Stimulated activated CD8-positive, alpha-beta memory T cell treated with anti-CD3 and anti-CD28 coated beads, Interleukin-4, amount 100 ng/mL, for 24 hours (primary cell): Measurements from ENCODE around the gene SRMS.
A peak's percentile ranks its signal among the peaks of the same experiment; 100 is the strongest.

ENCODE experiments used
- DNase-seq: peaks from one replicate; pipeline ENCODE4 v3.0.0-alpha.2; 2020; ENCODE audit warnings: low read depth

Gene SRMS

DNA sequence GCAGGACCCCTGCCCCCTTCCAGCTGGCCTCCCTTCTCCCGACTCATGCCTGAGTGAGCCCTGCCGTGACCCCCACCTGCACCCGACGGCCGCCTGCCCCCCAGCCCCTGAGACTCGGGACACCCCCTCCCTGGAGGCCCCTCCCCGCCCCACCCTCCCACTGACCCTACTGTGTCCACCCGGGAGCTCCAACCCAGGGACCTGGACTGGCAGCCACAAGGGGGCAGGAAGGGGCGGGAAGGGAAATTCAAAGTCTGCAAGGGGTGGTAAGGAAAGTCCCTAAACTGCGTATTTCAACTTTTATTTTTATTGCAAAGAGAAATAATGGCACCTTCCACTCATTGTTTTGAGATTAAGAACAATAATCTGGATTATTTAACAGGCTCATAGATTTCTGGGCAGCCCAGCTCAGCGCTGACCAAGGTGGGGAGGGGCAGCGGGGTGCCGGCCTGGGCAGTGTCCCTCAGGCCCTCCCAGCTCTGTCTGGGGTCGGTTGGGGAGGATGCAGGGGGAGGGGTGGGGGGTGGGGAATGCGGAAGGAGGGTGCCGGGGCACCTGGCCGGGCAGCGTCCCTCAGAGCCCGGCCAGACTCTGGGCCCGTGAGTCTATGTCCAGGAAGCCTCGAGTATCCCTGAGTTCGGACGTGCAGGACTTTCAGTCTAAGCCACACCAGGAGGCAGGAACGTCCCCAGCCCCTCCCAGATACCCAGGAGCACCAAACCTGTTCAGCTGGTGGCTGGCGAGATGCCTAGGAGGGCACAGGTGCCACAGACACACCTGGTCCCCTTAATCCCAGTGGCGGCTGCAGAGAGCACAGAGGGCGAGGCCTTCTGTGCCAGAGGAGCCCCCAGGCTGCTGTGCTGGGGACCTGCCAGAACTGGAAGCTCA, 9.1 kb downstream of the SRMS start:
- no peak for DNase-seq

GRCh38 chr20:63537525-63538203, 9.9 kb downstream of the SRMS start:
- DNase-seq, result peak; percentile 89

GRCh38 chr20:63536997-63537524, 10.5 kb downstream of the SRMS start, which contains the start of gene PTK6:
Gene PTK6, minus strand, starts transcription at chr20:63537376. Its CDS starts 62 bp downstream, at chr20:63537314.
- DNase-seq, result no peak

GRCh38 chr20:63536241-63536977, 11.1 kb downstream of the SRMS start:
- DNase-seq, result no peak

DNA sequence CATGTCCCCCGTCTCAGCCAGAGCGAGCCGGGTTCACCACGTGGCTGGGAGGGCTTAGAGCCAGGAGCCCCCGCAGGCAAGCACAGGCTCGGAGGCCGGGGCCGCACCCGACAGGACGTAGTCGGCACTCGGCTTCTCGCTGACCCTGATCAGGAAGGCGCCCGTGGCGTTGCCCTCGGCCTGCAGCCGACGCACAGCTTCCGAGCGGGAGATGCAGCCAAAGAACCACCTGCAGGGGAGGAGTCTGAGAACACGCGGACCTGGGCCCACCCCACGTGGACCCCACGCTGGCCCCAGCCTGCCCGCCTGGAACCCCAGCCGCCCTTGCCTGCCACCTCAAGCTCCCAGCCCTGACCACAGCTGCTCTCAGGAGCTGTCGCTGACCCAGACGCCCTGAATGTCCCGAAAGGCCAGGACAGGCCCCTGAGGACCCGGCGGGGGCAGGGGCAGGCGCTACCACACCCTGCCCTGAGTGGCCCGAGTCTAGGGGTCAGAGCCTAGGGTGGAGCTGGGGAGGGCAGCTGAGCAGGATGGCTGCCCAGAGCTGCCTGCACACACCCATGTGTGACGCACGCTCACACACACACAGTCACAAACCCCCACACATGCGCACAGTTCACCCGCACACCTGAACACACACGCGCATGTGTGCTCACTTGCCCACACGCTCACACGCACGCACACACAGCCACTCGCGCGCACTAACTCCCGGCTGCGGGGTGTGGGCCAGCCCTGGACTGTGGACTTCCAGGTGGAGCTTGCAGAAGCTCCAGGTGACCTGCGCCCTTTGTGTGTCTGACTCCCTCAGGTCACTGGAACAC, 12.5 kb downstream of the SRMS start:
- no peak for DNase-seq

DNA sequence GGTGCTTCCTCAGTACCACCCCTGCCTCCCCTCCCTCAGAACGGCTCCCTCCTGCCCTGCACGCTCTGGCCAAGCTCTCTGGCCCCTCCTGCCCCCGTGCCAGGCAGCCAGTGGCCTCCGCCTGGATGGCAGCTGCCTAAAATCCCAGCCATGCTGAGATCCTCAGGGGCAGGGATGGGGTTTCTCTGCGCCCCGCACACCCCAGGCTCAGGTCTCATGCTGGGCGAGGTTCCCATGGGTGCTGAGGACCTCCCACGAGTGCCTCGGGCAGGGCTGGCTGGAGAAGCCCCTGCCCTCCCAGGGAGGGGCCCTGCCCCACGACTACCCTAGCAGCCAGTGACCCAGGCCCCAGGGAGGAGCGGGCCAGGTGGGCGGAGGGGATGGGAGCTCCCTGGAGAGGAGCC, 13.1 kb downstream of the SRMS start:
- no peak for DNase-seq

- no peak for DNase-seq
Observed at GRCh38 chr20:63533871-63534393, 13.6 kb downstream of the SRMS start.

DNA sequence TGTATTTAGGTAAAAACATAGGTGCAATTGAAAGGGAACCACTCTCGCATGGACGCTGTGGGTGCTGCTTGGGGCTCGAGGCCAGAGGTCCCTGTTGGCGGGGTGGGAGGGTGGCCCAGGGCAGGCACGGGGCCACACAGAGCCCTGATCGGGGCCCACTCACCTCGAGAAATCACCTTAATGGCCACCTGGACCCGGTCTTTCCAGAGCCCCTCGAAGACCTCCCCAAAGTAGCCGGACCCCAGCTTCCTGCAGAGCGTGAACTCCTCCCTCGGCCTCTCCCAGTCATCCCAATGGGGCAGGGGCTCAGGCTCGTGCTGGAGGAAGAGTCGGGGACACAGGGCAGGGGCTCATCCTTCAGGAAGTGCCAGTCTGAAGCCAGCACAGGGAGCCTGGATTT, 14.2 kb downstream of the SRMS start:
- no peak for DNase-seq

- no peak for DNase-seq
Observed at GRCh38 chr20:63532449-63532971, 15.0 kb downstream of the SRMS start.

DNA sequence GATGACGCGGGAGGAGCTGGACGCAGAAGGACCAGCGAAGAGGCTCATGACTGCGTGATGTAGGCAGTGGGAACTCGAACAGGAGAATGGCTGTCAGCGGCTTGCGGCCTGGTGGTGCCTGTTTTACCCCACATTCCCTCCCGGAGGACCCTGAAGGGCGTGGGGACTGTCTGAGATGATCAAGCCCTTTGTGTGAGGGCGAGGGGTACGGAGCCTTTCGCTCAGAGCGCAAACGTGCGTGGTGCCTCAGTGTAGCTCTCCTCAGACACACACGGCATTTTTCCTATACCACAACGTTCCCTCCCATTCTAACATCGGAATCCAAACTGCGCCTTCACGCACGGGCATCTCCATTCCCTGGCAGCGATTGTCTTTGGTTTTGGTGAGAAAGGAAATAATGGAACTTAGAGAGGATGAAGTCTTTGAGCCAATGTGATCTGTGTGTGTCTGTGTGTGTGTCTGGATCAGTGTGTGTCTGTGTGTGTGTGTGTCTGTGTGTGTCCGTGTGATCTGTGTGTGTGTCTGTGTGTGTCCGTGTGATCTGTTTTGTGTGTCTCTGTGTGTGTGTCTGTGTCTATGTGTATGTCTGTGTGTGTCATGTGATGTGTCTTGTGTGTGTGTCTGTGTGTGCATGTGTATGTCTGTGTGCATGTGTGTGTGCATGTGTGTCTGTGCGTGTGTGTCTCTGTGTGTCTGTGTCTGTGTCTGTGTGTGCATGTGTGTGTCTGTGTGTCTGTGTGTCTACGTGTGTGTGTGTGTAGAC, 15.7 kb downstream of the SRMS start:
- DNase-seq, result no peak

GRCh38 chr20:63530788-63531160, 16.8 kb downstream of the SRMS start:
- no peak for DNase-seq

DNA sequence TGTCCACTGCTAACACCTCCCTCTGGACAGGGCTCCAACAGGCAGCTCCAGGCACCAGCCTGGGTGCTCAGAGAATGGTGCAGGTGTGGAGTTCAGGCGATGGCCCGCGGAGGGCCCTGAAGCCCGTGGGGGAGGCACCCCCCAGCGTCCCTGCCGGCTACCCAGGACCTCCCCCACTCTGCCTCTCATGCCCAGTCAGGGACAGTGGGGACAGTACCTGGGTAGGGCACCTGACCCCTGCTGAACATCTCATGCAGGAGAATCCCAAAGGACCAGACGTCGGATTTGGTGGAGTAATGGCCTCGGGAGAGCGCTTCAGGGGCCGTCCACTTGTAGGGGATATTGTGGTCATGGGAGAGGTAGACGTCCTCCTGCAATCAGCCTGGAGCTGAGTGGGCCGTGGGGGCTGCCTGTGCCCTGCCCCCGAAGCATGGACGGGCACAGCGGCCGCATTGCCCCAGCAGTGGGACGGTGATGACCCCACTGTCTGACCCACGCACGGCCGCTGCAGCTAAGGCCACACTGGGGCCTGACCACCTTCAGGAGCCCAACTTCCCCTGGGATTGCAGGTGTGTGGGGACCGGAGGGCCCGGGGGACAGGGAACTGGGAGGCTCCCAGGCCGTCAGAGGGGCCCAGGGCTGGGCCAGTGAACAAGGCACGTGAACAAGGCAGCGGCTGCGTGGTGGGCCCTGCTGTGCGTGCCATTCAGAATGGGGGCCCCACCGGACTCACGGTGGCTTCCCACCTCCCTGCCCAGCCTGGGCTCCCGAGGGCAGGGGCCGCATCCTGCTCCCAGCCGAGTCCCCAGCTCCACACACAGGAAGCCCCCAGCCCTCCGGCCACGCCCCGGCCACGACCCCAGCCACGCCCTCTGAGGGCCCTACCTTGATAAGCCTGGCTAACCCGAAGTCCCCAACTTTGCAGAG, 17.4 kb downstream of the SRMS start:
- DNase-seq, result no peak

DNA sequence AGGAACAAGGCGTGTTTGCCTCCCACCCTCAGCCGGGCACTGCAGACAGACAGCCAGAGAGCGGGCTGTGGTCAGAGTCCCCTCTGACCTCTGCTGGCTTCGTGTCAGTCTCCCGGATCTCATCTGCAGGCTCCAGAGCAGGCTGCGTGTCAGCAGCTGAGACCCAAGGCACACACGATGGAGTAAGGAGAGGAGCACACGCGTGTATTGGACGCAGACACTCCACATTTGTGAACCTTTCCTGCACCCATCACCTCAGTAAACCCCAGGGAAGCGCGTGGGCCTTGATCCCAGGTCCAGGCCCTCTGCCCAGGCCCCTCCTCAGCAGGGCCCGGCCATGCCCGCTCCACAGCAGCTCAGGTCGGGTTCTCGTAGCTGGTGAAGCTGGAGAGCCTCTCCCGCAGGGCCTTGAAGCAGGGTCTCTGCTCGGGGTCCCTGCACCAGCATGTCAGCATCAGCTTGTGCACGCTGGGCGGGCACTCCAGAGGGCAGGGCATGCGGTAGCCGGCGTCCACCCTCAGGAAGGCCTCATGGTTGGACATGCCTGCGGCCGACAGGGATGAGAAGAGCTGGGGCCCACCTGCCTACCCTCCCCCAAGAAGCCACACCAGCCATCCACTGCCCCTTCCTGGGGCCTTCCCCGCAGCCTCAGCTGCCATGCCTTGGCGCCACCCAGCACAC, 18.2 kb downstream of the SRMS start:
- DNase-seq, result no peak

DNA sequence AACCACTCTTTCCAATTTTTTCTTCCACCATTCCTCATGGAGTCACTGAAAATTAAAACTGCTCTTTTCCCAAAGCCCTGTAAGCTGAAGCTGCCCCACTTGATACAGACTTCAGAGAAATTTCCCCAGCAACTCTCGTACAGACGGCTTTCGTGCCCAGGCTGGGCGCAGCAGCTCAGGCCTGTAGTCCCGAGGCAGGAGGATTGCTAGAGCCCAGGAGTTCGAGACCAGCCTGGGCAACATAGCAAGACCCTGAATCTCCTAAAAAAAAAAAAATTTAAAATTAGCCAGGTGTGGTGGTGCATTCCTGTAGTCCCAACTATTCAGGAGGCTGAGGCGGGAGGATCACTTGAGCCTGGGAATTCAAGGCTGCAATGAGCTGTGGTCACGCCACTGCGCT, 20.4 kb downstream of the SRMS start:
- DNase-seq, result no peak

GRCh38 chr20:63525971-63526370, 21.6 kb downstream of the SRMS start:
- DNase-seq, result no peak

- DNase-seq, result no peak
Observed at GRCh38 chr20:63525185-63525584, 22.4 kb downstream of the SRMS start.

GRCh38 chr20:63522981-63523611, 24.5 kb downstream of the SRMS start:
- no peak for DNase-seq
